ENCODE data around the gene ANXA2.
"Not testable (repeated sequence)": the region's sequence is repeated elsewhere in the genome, so short reads cannot be mapped to it uniquely, and the experiment has no call there.

ANXA2 gene

GRCh38 chr15:60374209-60374608 is 23.6 kb downstream of the ANXA2 start:
- H3K36me3 ChIP-seq (ENCODE audit: insufficient read depth, low read length), result peaks cover 35% of the 10 kb centered on the region
- H3K4me1 ChIP-seq (ENCODE audit: insufficient read depth, low read length), result peaks cover 25% of the 10 kb centered on the region
- H3K9me3 ChIP-seq (ENCODE audit: control insufficient read depth, insufficient read depth, low read length), result no peaks in the 10 kb centered on the region
- H3K9ac ChIP-seq (ENCODE audit: low read depth, low read length), result no peak overlapping the region

- Histone ChIP-seq H3K9ac (ENCODE audit: low read depth, low read length) (no peak overlapping the region), H3K36me3 (ENCODE audit: insufficient read depth, low read length) (peaks cover 35% of the 10 kb centered on the region), H3K4me1 (ENCODE audit: insufficient read depth, low read length) (peaks cover 25% of the 10 kb centered on the region), H3K9me3 (ENCODE audit: control insufficient read depth, insufficient read depth, low read length) (no peaks in the 10 kb centered on the region)
Measured at GRCh38 chr15:60373745-60374144, 24.0 kb downstream of the ANXA2 start.

GRCh38 chr15:60373327-60373726 is 24.5 kb downstream of the ANXA2 start:
- Histone ChIP-seq H3K9me3 (ENCODE audit: control insufficient read depth, insufficient read depth, low read length) (no peaks in the 10 kb centered on the region), H3K36me3 (ENCODE audit: insufficient read depth, low read length) (peaks cover 35% of the 10 kb centered on the region), H3K9ac (ENCODE audit: low read depth, low read length) (no peak overlapping the region), H3K4me1 (ENCODE audit: insufficient read depth, low read length) (peaks cover 25% of the 10 kb centered on the region)

GRCh38 chr15:60372756-60373155 is 25.0 kb downstream of the ANXA2 start:
- Histone ChIP-seq H3K9ac (ENCODE audit: low read depth, low read length) (no peak overlapping the region), H3K36me3 (ENCODE audit: insufficient read depth, low read length) (peaks cover 35% of the 10 kb centered on the region), H3K9me3 (ENCODE audit: control insufficient read depth, insufficient read depth, low read length) (no peaks in the 10 kb centered on the region), H3K4me1 (ENCODE audit: insufficient read depth, low read length) (peaks cover 25% of the 10 kb centered on the region)

- Histone ChIP-seq H3K9me3 (ENCODE audit: control insufficient read depth, insufficient read depth, low read length) (no peaks in the 10 kb centered on the region), H3K36me3 (ENCODE audit: insufficient read depth, low read length) (peaks cover 35% of the 10 kb centered on the region), H3K9ac (ENCODE audit: low read depth, low read length) (no peak overlapping the region), H3K4me1 (ENCODE audit: insufficient read depth, low read length) (peaks cover 25% of the 10 kb centered on the region)
Measured at GRCh38 chr15:60372227-60372626, 25.6 kb downstream of the ANXA2 start.

GRCh38 chr15:60371175-60372051 is 26.4 kb downstream of the ANXA2 start:
- H3K9me3 ChIP-seq (ENCODE audit: control insufficient read depth, insufficient read depth, low read length), result no peaks in the 10 kb centered on the region
- H3K36me3 ChIP-seq (ENCODE audit: insufficient read depth, low read length), result peaks cover 35% of the 10 kb centered on the region
- H3K4me1 ChIP-seq (ENCODE audit: insufficient read depth, low read length), result peaks cover 25% of the 10 kb centered on the region
- H3K9ac ChIP-seq (ENCODE audit: low read depth, low read length), result no peak overlapping the region

- Histone ChIP-seq H3K4me1 (ENCODE audit: insufficient read depth, low read length) (peaks cover 24% of the 10 kb centered on the region), H3K36me3 (ENCODE audit: insufficient read depth, low read length) (peaks cover 35% of the 10 kb centered on the region), H3K9ac (ENCODE audit: low read depth, low read length) (no peak overlapping the region), H3K9me3 (ENCODE audit: control insufficient read depth, insufficient read depth, low read length) (no peaks in the 10 kb centered on the region)
Measured at GRCh38 chr15:60370869-60371136, 27.0 kb downstream of the ANXA2 start.

GRCh38 chr15:60370105-60370868 is 27.5 kb downstream of the ANXA2 start:
- H3K9me3 ChIP-seq (ENCODE audit: control insufficient read depth, insufficient read depth, low read length), result no peaks in the 10 kb centered on the region
- H3K4me1 ChIP-seq (ENCODE audit: insufficient read depth, low read length), result peaks cover 19% of the 10 kb centered on the region
- H3K9ac ChIP-seq (ENCODE audit: low read depth, low read length), result no peak overlapping the region
- peaks cover 35% of the 10 kb centered on the region for H3K36me3 ChIP-seq (ENCODE audit: insufficient read depth, low read length)

GRCh38 chr15:60369696-60370095 is 28.1 kb downstream of the ANXA2 start:
- H3K4me1 ChIP-seq (ENCODE audit: insufficient read depth, low read length), result peaks cover 13% of the 10 kb centered on the region
- no peaks in the 10 kb centered on the region for H3K9me3 ChIP-seq (ENCODE audit: control insufficient read depth, insufficient read depth, low read length)
- H3K36me3 ChIP-seq (ENCODE audit: insufficient read depth, low read length), result peaks cover 35% of the 10 kb centered on the region
- no peak overlapping the region for H3K9ac ChIP-seq (ENCODE audit: low read depth, low read length)

GRCh38 chr15:60364612-60364924 is 33.2 kb downstream of the ANXA2 start:
- peaks cover 30% of the 10 kb centered on the region for H3K36me3 ChIP-seq (ENCODE audit: insufficient read depth, low read length)

GRCh38 chr15:60363903-60364611 is 33.7 kb downstream of the ANXA2 start:
- no peaks in the 10 kb centered on the region for H3K4me1 ChIP-seq (ENCODE audit: insufficient read depth, low read length)
- H3K36me3 ChIP-seq (ENCODE audit: insufficient read depth, low read length), result peaks cover 35% of the 10 kb centered on the region

More at GRCh38 chr15:60364612-60364924, 33.2 kb downstream of the ANXA2 start:
- Histone ChIP-seq H3K9ac (ENCODE audit: low read depth, low read length) (no peak overlapping the region), H3K4me1 (ENCODE audit: insufficient read depth, low read length) (no peaks in the 10 kb centered on the region), H3K9me3 (ENCODE audit: control insufficient read depth, insufficient read depth, low read length) (no peaks in the 10 kb centered on the region)

GRCh38 chr15:60363087-60363549 is 34.7 kb downstream of the ANXA2 start:
- H3K9me3 ChIP-seq (ENCODE audit: control insufficient read depth, insufficient read depth, low read length), result no peaks in the 10 kb centered on the region
- no peaks in the 10 kb centered on the region for H3K4me1 ChIP-seq (ENCODE audit: insufficient read depth, low read length)
- peaks cover 37% of the 10 kb centered on the region for H3K36me3 ChIP-seq (ENCODE audit: insufficient read depth, low read length)
- H3K9ac ChIP-seq (ENCODE audit: low read depth, low read length), result no peak overlapping the region

More at GRCh38 chr15:60363903-60364611, 33.7 kb downstream of the ANXA2 start:
- Histone ChIP-seq H3K9me3 (ENCODE audit: control insufficient read depth, insufficient read depth, low read length) (no peaks in the 10 kb centered on the region), H3K9ac (ENCODE audit: low read depth, low read length) (no peak overlapping the region)

GRCh38 chr15:60362321-60363086 is 35.3 kb downstream of the ANXA2 start:
- H3K4me1 ChIP-seq (ENCODE audit: insufficient read depth, low read length), result no peaks in the 10 kb centered on the region
- H3K9me3 ChIP-seq (ENCODE audit: control insufficient read depth, insufficient read depth, low read length), result no peaks in the 10 kb centered on the region
- H3K9ac ChIP-seq (ENCODE audit: low read depth, low read length), result no peak overlapping the region
- H3K36me3 ChIP-seq (ENCODE audit: insufficient read depth, low read length), result peaks cover 37% of the 10 kb centered on the region

- not testable (repeated sequence) for H3K4me1 ChIP-seq (ENCODE audit: insufficient read depth, low read length); H3K9ac ChIP-seq (ENCODE audit: low read depth, low read length); H3K9me3 ChIP-seq (ENCODE audit: control insufficient read depth, insufficient read depth, low read length)
- H3K36me3 ChIP-seq (ENCODE audit: insufficient read depth, low read length), result peaks cover 56% of the 10 kb centered on the region
Measured at GRCh38 chr15:60359738-60360137, 38.0 kb downstream of the ANXA2 start.
